HG03103 (cell line): ENCODE data around the gene ZBTB38.

Experiments used
- ATAC-seq: cut with Tn5 transposase; IDR thresholded peaks from one replicate; pipeline ENCODE4 v1.9.1; 2021; ENCODE audit warnings: low read depth; ENCODE audit not compliant: unreplicated experiment

ZBTB38 gene

GRCh38 chr3:141366285-141367037 is 1.8 kb upstream of the ZBTB38 start:
- ATAC-seq, result no peak

- no peak for ATAC-seq
Measured at GRCh38 chr3:141367038-141367730, 1.1 kb upstream of the ZBTB38 start.

- ATAC-seq, result no peak
Measured at GRCh38 chr3:141368925-141369794, 856 bp downstream of the ZBTB38 start.

GRCh38 chr3:141370065-141370533 is 1.8 kb downstream of the ZBTB38 start:
- peak; percentile 80 for ATAC-seq

- ATAC-seq, result no peak
Measured at GRCh38 chr3:141371882-141372281, 3.6 kb downstream of the ZBTB38 start.

GRCh38 chr3:141372656-141373055 is 4.4 kb downstream of the ZBTB38 start:
- ATAC-seq, result no peak

GRCh38 chr3:141373232-141373631 is 4.9 kb downstream of the ZBTB38 start:
- no peak for ATAC-seq

- ATAC-seq, result no peak
Measured at GRCh38 chr3:141373768-141374526, 5.6 kb downstream of the ZBTB38 start.

GRCh38 chr3:141375381-141376301 is 7.3 kb downstream of the ZBTB38 start:
- ATAC-seq, result no peak

- ATAC-seq, result no peak
Measured at GRCh38 chr3:141377377-141377776, 9.1 kb downstream of the ZBTB38 start.

GRCh38 chr3:141378556-141378955 is 10.3 kb downstream of the ZBTB38 start:
- no peak for ATAC-seq

GRCh38 chr3:141379250-141379966 is 11.1 kb downstream of the ZBTB38 start:
- ATAC-seq, result peak; percentile 41

- ATAC-seq, result no peak
Measured at GRCh38 chr3:141380279-141380678, 12.0 kb downstream of the ZBTB38 start.

- ATAC-seq, result no peak
Measured at GRCh38 chr3:141380987-141381386, 12.7 kb downstream of the ZBTB38 start.

GRCh38 chr3:141382571-141382970 is 14.3 kb downstream of the ZBTB38 start:
- no peak for ATAC-seq

- no peak for ATAC-seq
Measured at GRCh38 chr3:141383555-141384129, 15.3 kb downstream of the ZBTB38 start.

GRCh38 chr3:141384157-141384556 is 15.9 kb downstream of the ZBTB38 start:
- ATAC-seq, result no peak

GRCh38 chr3:141384575-141384974 is 16.3 kb downstream of the ZBTB38 start:
- ATAC-seq, result no peak
